GM20431 (cell line): ENCODE measurements around the gene FUCA1.
"Not testable (repeated sequence)": the region's sequence is repeated elsewhere in the genome, so short reads cannot be mapped to it uniquely, and the experiment has no call there.

Source experiments
- in situ Hi-C: fragments of 300-500 bp; cut with MseI, MboI; formaldehyde crosslinking; loops from one replicate; pipeline ENCODE4 v1.15.0; 2020; ENCODE audit warnings: low sequenced_read_pairs; ENCODE audit not compliant: unreplicated experiment

FUCA1 gene

DNA sequence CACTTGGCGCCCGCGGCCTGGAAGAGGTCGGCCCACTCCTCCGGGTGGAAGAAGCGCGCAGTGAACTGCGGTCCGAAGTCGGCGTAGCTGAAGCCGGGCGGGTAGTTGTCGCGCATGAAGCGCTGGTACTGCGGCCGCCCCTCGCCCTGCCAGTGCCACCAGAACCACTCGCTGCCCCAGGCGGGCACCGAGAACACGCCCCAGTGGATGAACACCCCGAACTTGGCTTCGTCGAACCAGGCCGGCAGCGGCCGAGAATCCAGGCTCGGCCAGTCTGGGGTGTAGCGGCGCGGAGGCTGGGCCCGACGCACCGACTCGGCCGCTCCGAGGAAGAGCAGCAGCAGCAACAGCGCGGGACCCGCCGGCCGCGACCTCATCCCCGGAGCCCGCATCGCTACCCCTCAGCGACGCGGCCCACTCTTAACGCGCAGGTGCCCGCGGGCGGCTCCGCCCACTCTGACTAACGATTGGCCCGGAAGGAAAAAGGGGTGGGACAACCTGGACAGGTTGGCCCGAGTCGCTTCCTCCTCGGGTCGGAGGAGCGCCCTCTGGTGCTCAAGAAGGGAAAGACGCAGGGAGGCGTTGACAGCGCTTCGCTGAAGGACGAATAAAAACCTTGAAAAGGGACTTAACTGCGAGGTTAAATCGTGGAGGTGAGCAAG, at the start of gene FUCA1:
Gene FUCA1 (minus strand): TSS at position 396 of the 662 bp plus-strand sequence. CDS start 4 bp downstream, at position 392.
- in situ Hi-C loops, result no loop called here

DNA sequence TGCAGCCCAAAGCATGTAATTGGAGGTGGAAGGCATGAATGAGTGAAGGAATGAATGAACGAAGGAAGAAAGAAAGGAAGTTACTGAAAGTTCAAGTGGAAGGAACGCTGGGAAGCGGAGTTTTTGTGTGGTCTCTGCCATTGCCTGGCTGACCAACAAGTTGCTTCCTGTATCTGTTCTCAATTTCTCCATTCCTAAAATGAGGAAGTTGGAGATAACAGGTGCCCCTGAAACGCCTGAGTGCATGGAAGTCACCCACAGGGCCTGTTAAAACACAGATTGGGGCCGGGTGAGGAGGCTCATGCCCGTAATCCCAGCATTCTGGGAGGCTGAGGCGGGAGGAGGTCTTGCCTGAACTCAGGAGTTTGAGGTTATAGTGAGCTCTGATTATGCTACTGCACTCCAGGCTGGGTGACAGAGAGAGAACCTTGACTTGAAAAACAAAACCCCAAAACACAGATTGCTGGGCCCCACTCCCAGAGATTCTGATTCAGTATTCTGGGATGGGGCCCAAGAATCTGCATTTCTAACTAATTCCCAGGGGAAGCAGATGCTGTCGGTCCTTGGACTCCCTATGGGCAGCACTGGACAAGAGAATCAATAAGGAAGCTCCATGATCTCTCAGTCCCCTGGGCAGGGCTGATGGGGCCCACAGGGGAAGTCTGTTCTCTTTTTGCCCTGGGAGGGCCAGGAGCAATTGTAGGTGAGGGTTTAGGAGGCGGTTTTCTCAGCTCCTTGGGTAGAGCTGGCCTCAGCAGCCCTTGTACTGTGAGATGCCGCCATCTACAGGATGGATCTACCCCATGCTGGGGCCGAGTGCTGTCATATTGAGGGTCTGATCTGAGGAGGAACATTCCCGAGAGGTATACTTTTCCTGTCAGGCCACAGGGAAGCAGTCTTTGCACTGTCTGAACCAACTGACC, 48.4 kb upstream of the FUCA1 start:
- in situ Hi-C loops, result loop anchor here (10.0 kb wide), 1 partner anchor 112 kb away; the partner anchor contains the start of gene GALE

DNA sequence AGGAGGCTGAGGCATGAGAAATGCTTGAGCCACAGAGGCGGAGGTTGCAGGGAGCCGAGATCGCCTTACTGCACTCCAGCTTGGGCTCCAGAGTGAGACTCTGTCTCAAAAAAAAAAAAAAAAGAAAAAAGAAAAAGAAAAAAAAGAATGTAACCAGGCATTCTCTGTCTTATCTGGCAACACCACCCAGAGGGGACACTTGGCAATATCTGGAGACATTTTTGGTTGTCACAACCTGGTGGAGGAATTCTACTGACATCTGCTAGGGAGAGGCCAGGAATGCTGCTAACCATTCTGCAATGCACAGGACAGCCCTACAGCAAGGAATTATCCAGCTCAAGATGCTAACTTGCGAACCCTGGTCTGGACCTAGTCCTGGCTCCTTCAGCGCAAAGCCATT, 47.4 kb upstream of the FUCA1 start:
- in situ Hi-C loops, result loop anchor here (10.0 kb wide), 1 partner anchor 111 kb away; the partner anchor contains the start of gene GALE

DNA sequence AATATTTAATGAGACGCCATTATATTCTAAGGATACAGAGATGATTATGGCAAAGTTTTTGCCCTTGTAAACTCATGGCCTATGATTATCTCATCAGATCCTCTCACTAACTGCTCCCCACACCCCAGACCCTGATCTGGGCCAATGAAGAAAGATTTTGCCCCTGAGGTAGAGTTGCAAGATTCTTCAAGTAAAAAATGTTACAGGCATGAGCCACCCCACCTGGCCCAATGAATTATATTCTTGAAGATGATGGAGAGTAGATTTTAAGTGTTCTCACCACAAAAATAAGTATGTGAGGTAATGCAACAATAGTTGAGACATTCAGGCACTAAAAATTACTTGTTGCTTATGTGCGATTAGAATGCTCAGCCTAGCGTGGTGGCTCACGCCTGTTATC, 46.8 kb upstream of the FUCA1 start:
- in situ Hi-C loops, result loop anchor here (10.0 kb wide), 1 partner anchor 110 kb away; the partner anchor contains the start of gene GALE

DNA sequence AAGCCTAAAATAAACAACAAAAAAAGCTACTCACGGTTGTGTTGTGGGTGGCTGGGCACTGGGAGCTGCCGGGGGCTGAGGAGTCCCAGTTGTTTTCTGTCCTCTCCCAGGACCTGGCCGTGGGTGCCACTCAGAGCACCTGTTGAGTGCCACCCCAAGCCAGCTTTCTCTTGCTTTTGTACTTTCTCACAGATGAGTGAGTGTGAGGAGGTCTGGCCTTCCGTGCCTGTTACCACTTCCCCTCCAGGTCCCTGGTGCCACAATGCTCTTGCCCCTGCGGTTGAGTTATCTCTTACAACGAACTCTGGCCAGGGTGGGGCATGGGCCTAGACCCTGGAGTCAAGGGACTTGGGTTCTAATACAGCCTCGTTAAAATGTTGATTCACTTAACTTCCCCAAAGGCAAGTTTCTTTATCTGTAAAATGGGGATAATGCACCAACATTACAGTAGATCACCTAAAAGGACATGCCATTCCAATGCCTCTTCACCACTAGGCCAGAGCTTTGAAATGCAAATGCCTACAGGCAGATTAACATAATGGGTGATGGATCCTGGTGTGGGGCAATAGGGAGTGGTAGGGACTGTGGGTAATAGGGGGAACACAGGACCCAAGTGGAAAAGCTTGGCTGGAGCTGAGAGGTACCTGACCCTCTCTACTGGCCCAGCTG, 45.3 kb upstream of the FUCA1 start, which contains the start of gene CNR2:
Gene CNR2 (minus strand): TSS at position 151 of the 669 bp plus-strand sequence. CDS start 37,745 bp downstream, outside the sequence.
- in situ Hi-C loops, result loop anchor here (10.0 kb wide), 1 partner anchor 109 kb away; the partner anchor contains the start of gene GALE

DNA sequence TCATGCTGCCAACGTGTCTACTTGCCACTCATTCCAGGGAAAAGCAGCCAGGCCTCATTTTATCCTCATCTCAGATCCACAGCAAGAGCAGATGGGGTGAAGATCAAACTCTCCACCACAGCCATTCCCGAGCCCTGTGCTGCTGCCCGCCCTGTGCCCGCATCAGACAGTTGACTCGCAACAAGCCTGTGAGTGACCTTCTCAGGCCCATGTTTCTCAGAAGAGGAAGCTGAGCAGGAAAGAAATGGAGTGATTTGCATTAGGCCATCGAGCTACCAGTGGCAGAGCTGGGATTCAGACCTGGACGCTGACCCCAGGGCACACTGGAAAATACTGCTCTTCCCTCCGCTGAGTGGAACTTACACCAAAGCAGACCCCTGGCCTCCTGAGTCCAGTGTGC, 43.8 kb upstream of the FUCA1 start:
- in situ Hi-C loops, result loop anchor here (10.0 kb wide), 1 partner anchor 107 kb away; the partner anchor contains the start of gene GALE

DNA sequence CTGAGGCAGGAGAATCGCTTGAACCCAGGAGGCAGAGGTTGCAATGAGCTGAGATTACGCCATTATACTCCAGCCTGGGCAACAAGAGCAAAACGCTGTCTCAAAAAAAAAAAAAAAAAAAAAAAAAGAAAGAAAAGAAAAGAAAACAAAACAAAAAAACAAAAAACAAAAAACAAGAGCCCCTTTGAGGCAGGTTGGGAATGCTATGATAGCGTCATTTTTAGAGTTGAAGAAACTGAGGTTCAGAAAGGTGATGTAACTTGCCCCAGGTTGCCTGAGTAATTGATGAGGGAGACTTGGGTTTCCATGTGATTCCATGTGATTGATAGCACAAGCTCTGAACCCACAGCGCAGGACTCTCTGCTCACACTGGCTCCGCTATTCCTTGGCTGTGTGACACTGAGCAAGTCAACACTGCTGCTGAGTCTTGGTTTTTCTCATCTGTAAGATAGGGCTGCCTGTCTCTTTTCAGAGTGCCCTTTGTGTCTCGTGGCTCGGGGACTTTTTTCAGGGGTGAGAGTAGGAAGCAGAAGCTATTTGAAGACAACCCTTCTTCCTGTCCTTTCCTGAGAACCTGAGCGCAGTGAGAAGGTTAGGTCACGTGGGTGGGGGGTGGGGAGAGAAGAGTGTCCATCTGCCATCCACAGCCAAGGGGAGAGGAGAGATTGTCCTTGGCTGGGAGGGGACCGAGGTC, 42.6 kb upstream of the FUCA1 start:
- in situ Hi-C loops, result loop anchor here (10.0 kb wide), 1 partner anchor 106 kb away; the partner anchor contains the start of gene GALE

DNA sequence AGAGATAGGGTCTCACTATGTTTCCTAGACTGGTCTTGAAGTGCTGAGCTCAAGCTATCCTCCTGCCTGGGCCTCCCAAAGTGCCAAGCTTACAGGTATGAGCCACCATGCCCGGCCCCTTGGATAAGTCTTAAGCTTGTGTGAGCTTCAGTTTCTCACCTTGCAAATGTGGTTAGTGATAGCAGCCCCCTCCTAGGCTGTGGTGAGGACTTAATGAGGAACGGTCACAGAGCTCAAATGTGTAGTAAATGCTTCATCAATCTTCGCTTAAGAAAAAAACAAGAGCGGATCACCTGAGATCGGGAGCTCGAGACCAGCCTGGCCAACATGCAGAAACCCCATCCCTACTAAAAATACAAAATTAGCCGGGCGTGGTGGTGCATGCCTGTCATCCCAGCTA, 42.1 kb upstream of the FUCA1 start:
- in situ Hi-C loops, result loop anchor here (10.0 kb wide), 1 partner anchor 105 kb away; the partner anchor contains the start of gene GALE

DNA sequence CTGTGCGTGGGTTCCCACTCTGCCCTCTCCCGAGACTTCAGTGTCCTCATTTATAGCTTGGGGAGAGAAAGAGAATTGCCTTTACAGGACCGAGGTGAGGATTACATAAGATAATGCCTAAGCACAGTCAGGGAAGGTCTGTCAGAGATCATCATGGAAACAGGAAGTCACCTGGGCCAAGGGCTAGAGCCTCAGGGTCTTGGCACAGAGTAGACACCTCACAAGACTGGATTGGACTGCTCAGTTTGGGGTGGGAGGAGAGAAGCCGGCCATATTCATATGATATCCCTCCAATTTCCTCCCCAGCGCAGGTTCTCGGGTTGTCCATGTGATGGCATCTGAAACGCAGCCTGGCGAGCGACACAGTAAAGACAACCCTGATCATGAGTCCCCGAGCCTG, 41.3 kb upstream of the FUCA1 start:
- in situ Hi-C loops, result no loop called here

DNA sequence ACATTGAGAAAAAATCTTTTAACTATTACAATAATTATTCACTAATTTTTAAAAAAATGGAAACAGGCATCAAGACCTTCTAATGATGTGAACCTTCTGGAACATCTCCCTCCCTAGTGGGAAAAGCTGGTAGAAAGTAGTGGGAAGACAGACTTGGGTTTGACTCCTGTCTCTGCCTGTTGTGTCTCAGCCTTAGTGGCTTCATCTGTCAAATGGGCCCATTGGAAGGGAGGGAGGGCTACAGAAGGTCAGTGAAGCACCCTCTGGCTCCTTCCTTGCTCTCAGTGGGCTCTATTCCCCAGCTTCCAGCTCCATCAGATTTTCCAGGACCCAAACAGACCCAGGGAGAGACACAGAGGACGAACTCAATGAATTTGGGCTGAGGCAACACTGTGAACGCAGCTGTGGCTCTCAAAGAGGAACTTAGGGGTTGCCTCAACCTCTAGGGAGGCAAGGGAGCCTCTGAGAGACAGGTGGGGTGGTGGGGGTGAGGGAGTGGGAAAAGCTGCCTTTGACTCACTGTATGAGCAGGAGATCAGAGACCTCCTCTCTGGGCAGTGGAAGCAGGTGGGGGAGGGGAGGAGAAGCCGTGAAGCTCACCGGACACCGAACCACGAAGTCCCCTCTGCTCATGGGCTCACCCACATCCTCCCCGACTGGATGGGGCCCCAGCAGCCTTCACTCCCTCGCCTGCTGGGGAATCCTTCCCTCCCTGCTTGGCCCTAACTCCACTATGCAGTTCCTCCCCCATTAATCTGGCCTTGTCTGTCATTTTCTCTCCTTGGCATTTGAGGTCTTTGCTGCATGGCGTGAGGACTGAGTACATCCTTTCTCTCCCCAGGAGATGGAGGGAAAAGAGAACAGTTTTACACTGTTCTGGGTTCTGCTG, 40.6 kb upstream of the FUCA1 start:
- in situ Hi-C loops, result no loop called here

DNA sequence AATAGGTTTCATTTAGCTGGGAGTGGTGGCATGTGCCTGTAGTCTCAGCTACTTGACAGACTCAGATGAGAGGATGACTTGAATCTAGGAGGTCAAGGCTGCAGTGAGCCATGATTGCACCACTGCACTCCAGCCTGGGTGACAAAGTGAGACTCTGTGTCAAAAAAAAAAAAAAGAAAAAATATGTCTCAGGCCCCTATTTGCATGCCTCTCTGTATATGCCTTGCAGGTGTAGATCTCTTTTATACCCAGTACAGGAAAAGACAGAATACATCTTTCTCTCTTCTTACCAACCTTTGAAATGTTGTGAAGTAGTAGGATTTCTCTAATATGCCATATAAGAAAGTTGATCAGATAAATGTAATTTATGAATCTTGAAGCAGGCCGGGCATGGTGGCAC, 38.6 kb upstream of the FUCA1 start:
- in situ Hi-C loops, result no loop called here

DNA sequence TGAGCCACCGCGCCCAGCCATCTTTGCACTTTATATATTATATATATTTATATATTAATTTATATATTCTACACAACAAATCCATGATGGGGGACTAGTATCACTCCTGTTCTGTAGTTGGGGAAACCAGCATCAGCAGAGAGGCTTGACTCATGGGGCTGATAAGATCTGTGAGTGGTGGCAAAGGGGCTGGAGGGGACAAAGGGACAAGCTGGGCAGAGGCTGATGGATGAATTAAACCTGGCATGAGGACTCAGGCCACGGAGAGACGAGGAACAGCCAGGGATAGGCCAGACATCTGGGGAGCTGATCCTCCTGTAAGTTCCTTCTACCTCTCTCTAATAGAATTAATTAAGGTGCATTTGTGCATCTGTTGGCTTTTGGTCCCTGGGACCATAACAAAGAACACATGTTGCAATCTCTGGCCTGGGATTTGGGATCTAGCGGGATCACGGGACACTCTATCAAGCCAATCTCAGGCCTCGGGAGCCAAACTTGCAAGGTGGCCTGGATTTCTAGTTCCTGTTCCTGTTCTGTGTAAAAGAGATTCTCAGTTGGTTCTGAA, 37.5 kb upstream of the FUCA1 start:
- in situ Hi-C loops, result no loop called here

DNA sequence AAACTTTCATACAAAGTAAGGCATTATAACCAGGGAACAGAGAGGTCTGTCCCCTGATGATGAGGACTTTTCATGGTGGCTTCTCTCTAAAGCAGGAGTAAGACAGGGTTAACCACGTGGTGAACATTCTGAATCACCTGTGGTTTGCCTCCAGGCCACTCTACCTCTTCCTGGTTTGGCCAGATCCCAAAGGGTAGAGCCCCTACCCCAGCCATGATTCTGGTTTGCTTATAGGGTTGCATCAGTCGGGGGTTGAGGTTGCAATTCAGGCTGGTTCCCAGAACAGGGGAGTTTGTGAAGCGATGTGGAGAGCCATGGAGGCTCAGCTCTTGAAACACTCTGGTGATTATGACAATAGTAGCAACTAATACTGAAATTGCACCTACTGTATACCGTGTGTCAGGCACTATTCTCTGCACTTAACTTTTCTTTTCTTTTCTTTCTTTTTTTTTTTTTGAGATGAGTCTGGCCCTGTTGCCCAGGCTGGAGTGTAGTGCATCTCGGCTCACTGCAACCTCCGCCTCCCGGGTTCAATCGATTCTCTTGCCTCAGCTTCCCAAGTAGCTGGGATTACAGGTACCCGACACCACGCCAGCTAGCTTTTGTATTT, 36.8 kb upstream of the FUCA1 start:
- in situ Hi-C loops, result no loop called here

DNA sequence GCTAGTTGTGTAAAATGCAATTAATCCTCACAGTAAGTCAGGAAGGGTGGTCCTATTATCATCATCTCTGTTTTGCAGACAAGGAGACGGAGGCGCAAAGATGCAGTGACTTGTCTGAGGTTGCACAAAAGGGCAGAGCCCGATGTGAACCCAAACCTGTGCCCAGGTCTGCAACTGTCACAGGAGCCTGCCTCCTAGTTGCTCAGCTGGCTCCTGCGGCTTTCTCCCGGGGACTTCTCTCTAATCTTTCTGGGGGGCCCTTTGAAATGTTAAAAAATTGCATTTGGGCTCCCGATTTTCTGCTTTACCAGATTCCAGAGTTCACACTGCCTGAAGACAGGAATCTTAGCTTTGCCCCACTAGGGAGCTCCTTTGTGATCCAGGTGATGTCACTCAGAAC, 35.7 kb upstream of the FUCA1 start:
- in situ Hi-C loops, result no loop called here

DNA sequence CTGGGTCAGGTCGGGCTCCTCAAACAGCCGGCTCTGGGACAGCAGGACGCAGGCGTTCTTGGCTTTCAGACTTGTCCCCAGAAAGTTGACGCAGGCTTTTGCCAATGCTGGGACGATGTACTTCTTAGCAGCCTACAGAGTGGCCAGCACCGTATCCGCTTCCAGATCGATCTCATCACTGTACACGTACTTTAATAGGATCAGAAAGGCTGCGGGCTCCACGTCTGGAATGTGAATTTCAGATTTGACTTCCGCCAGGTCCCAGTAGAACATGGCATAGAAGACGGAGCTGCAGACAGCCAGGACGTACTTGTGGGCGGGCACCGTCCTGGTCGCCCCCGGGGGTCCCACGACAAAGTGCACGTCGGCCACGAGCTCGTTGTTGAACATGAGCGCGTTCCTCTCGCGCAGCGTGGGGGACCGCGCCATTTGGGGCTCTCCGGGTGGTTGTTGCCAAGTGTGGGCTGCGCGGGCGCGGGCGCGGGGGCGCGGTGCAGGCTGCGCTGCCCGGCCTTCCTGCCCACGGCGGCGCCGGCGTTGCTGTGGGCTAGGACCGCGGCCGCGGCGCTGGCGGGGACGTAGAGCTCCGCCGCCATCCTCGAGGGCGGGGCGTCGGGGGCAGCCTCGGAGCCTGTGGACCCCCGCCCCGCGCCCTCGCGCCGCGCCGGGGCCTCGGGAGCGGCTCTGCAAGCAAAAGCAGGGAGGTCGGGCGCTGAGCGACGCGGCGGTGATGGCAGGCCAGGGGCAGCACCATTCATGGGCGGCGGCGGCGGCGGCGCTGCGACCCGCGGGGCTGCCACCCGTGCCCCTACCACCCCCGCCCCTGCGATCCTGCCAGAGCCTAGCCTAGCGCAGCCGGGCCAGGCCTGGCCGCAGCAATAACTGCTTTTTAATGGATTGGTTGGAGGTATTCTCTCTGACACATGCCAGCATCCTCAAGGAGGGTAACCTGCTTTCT, 34.5 kb upstream of the FUCA1 start:
- in situ Hi-C loops, result no loop called here

DNA sequence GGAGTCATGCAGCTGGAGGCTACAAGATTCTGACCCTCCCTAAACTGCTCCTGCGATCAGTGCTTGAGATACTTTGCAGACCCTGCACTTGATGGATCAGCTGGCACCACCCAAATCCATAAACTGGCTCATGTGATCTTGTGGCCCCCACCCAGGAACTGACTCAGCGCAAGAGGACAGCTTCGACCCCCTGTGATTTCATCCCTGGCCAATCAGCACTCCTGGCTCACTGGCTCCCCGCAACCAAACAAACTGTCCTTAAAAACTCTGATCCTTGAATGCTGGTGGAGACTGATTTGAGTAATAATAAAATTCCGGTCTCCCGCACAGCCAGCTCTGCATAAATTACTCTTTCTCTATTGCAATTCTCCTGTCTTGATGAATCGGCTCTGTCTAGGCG, 31.9 kb upstream of the FUCA1 start:
- in situ Hi-C loops, result not testable (repeated sequence)

DNA sequence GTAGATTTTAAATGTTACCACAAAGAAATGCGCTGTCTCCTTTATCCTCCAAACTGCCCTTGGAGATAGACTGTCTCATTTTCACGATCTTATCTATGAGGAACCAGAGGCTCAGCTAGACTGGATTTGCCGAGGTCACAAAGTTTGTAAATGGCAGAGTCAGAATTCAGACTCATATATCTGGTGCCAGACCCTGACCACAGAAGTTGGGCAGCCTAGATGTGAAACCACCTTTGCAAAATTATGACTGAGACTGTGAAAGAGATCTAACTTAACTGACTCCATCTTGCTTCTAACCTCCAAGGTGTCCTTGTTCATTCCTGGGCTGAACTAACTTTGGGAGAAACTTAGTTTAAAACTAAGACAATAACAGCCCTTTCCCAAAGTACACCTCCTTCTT, 31.0 kb upstream of the FUCA1 start:
- in situ Hi-C loops, result no loop called here
